HepG2 (cell line): ENCODE data around the gene CCNA2. TPM values are rescaled to one million over a fixed set of nuclear protein-coding genes. Genes with fewer than 3 reads are reported as not detected.

Experiments used
- ASH2L ChIP-seq: fragments of 300-600, 200-600 bp; sonication (generic); IDR thresholded peaks from 2 replicates; pipeline ENCODE4 v1.7.0; 2017; ENCODE audit warnings: low read depth, mild to moderate bottlenecking, moderate library complexity, mixed read lengths, low read length; ENCODE audit not compliant: insufficient read length
- CEBPB ChIP-seq: IDR thresholded peaks from 2 replicates; pipeline ENCODE4 v1.6.1; 2011; ENCODE audit warnings: low read depth, low read length, improper control_type of control experiment, borderline replicate concordance
- DPF2 ChIP-seq: sonication (generic); formaldehyde crosslinking; IDR thresholded peaks from 2 replicates; pipeline ENCODE4 v1.4.0; 2020; ENCODE audit warnings: mild to moderate bottlenecking, low read depth, missing genetic modification reagents, borderline replicate concordance
- HDAC1 ChIP-seq: sonication (generic); formaldehyde crosslinking; IDR thresholded peaks from 2 replicates; pipeline ENCODE4 v1.5.1; 2020; ENCODE audit warnings: mild to moderate bottlenecking, missing genetic modification reagents
- MAFK ChIP-seq, 2 experiments: IDR thresholded peaks in 1 of 2; conservative IDR thresholded peaks in 1 of 2; 2 replicates each; pipeline ENCODE4 v1.6.1; 2011; ENCODE audit warnings: improper control_type of control experiment in 2 of 2, low read length in 2 of 2
- MLX ChIP-seq: IDR thresholded peaks from 2 replicates; pipeline ENCODE4 v1.6.1; 2016
- NFKB2 ChIP-seq: sonication (generic); formaldehyde crosslinking; IDR thresholded peaks from 2 replicates; pipeline ENCODE4 v1.4.0; 2020; ENCODE audit warnings: missing genetic modification reagents, borderline replicate concordance
- SAP130 ChIP-seq: IDR thresholded peaks from 2 replicates; pipeline ENCODE4 v1.6.1; 2016; ENCODE audit warnings: low read depth
- SRY ChIP-seq: sonication (generic); formaldehyde crosslinking; IDR thresholded peaks from 2 replicates; pipeline ENCODE4 v1.8.0; 2022; ENCODE audit warnings: mild to moderate bottlenecking, missing genetic modification reagents
- TBX3 ChIP-seq: fragments of 450-650 bp; IDR thresholded peaks from 2 replicates; pipeline ENCODE4 v1.6.1; 2017; ENCODE audit warnings: antibody characterized with exemption, mild to moderate bottlenecking, inconsistent platforms, borderline replicate concordance
- ZNF430 ChIP-seq: sonication (generic); formaldehyde crosslinking; IDR thresholded peaks from 2 replicates; pipeline ENCODE4 v1.9.0; 2021; ENCODE audit warnings: mild to moderate bottlenecking, missing genetic modification reagents
- ZNF746 ChIP-seq: sonication (generic); formaldehyde crosslinking; IDR thresholded peaks from 2 replicates; pipeline ENCODE4 v1.8.0; 2022; ENCODE audit warnings: mild to moderate bottlenecking, missing genetic modification reagents
- ZSCAN29 ChIP-seq: sonication (generic); formaldehyde crosslinking; conservative IDR thresholded peaks from 2 replicates; pipeline ENCODE4 v1.4.0; 2020; ENCODE audit warnings: mild to moderate bottlenecking, missing genetic modification reagents
- polyA plus RNA-seq, 8 experiments: library from polyadenylated mRNA; depleted of rRNA in 3 of 8; stranded (reverse) in 7 of 8; unstranded in 1 of 8; fragments of >200 nt; fragmentation: Illumina TruSeq in 4 of 8; extraction: Trizol in 4 of 8; gene quantifications; 2 replicates each; pipeline versions ENCODE4 v1.2.1 to v1.2.3, GENCODE V29; 2011 to 2016; ENCODE audit warnings: low read depth in 4 of 8, missing spikeins in 1 of 8, mixed read lengths in 1 of 8; ENCODE audit not compliant: insufficient read depth in 1 of 8
- total RNA-seq, 5 experiments: library from RNA; depleted of rRNA; stranded (reverse); fragments of >200 nt; fragmentation: Illumina TruSeq; extraction: Trizol; gene quantifications; 2 replicates each; pipeline ENCODE4 v1.2.3, GENCODE V29; 2016; ENCODE audit warnings: low read depth in 1 of 5
- TF ChIP-seq, protein P1 (sequence below): sonication (generic); formaldehyde crosslinking; IDR thresholded peaks from 2 replicates; pipeline ENCODE4 v1.4.0; 2020; ENCODE audit warnings: missing genetic modification reagents
- TF ChIP-seq, protein P2 (sequence below), 2 experiments: fragments of 450-650 bp in 1 of 2; sonication (generic) in 1 of 2; formaldehyde crosslinking in 1 of 2; IDR thresholded peaks; 2 replicates each; pipeline versions ENCODE4 v1.6.1 to v1.8.0; 2016 to 2022; ENCODE audit warnings: antibody characterized with exemption in 1 of 2, mild to moderate bottlenecking in 1 of 2, missing genetic modification reagents in 1 of 2

The CCNA2 gene
- total and polyA plus RNA-seq, 2 of the 13 experiments (the other 11 are each of a cell fraction or from before 2014, with no cell fraction given) = 31.3 to 105 TPM

DNA sequence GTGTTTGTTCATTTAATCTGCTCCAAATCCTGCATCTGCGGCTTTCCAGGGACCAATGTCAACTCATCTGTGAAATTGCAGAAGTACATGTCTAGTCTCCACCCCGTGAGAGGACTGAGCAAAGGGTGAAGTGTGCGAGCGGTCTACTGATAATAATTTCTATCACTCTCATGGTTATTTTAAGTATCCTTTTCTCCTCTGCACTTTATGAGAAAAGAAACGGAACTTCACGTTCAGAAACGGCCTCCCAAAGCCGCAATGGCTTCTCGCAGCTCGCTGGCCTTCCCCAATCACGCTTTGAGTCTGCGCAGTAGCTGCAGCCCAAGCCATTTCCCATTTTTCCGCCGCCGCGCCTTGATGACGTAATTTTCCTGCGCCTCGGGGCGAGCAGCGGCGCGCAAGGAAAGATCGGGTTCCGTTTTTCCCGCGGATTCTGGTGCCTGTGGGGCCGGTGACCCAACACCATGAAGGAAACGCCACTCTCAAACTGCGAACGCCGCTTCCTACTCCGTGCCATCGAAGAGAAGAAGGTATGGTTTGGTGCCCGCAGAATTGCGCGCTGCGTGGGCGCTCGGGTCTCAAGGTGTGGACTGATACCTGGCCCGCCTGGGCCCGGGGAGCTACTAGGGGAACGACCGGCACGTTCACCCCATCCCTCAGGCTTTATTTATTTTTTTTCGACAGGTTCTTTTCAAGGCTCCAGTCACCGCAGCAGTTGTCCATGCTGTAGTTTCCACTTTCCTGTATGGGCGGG, 22.5 kb downstream of the CCNA2 start, which contains the start of gene EXOSC9 (continued):
- TF ChIP-seq, protein P1, sequence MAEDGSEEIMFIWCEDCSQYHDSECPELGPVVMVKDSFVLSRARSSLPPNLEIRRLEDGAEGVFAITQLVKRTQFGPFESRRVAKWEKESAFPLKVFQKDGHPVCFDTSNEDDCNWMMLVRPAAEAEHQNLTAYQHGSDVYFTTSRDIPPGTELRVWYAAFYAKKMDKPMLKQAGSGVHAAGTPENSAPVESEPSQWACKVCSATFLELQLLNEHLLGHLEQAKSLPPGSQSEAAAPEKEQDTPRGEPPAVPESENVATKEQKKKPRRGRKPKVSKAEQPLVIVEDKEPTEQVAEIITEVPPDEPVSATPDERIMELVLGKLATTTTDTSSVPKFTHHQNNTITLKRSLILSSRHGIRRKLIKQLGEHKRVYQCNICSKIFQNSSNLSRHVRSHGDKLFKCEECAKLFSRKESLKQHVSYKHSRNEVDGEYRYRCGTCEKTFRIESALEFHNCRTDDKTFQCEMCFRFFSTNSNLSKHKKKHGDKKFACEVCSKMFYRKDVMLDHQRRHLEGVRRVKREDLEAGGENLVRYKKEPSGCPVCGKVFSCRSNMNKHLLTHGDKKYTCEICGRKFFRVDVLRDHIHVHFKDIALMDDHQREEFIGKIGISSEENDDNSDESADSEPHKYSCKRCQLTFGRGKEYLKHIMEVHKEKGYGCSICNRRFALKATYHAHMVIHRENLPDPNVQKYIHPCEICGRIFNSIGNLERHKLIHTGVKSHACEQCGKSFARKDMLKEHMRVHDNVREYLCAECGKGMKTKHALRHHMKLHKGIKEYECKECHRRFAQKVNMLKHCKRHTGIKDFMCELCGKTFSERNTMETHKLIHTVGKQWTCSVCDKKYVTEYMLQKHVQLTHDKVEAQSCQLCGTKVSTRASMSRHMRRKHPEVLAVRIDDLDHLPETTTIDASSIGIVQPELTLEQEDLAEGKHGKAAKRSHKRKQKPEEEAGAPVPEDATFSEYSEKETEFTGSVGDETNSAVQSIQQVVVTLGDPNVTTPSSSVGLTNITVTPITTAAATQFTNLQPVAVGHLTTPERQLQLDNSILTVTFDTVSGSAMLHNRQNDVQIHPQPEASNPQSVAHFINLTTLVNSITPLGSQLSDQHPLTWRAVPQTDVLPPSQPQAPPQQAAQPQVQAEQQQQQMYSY (CRISPR knock-in tag) = no peak
- TF ChIP-seq NFKB2 (CRISPR knock-in tag) (peak; percentile 80; the same call in 1 of the 2 replicates), TBX3 (peak; percentile 43; the same call in 1 of the 2 replicates), CEBPB (peak; percentile 83), HDAC1 (CRISPR knock-in tag) (peak; percentile 92), DPF2 (CRISPR knock-in tag) (no peak), MAFK (conservative IDR thresholded peaks at IDR 0.05 in 1 of 2, IDR thresholded peaks at IDR 0.05 in 1 of 2; ENCODE audit: low read length in 2 of 2) (no peak), SRY (CRISPR knock-in tag) (no peak), ZNF746 (CRISPR knock-in tag) (no peak), ZSCAN29 (CRISPR knock-in tag) (peak; percentile 70; the same call in 1 of the 2 replicates), MLX (CRISPR knock-in tag) (peak; percentile 35; the same call in 1 of the 2 replicates), ASH2L (peak; percentile 99), ZNF430 (CRISPR knock-in tag) (peak; percentile 78; the same call in 1 of the 2 replicates), SAP130 (CRISPR knock-in tag) (peak; percentile 97)
- TF ChIP-seq, protein P2, sequence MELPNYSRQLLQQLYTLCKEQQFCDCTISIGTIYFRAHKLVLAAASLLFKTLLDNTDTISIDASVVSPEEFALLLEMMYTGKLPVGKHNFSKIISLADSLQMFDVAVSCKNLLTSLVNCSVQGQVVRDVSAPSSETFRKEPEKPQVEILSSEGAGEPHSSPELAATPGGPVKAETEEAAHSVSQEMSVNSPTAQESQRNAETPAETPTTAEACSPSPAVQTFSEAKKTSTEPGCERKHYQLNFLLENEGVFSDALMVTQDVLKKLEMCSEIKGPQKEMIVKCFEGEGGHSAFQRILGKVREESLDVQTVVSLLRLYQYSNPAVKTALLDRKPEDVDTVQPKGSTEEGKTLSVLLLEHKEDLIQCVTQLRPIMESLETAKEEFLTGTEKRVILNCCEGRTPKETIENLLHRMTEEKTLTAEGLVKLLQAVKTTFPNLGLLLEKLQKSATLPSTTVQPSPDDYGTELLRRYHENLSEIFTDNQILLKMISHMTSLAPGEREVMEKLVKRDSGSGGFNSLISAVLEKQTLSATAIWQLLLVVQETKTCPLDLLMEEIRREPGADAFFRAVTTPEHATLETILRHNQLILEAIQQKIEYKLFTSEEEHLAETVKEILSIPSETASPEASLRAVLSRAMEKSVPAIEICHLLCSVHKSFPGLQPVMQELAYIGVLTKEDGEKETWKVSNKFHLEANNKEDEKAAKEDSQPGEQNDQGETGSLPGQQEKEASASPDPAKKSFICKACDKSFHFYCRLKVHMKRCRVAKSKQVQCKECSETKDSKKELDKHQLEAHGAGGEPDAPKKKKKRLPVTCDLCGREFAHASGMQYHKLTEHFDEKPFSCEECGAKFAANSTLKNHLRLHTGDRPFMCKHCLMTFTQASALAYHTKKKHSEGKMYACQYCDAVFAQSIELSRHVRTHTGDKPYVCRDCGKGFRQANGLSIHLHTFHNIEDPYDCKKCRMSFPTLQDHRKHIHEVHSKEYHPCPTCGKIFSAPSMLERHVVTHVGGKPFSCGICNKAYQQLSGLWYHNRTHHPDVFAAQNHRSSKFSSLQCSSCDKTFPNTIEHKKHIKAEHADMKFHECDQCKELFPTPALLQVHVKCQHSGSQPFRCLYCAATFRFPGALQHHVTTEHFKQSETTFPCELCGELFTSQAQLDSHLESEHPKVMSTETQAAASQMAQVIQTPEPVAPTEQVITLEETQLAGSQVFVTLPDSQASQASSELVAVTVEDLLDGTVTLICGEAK (IDR thresholded peaks at IDR 0.05) = no peak
- TF ChIP-seq, protein P2 (CRISPR knock-in tag; IDR thresholded peaks at IDR 0.05) = peak; percentile 81; the same call in 1 of the 2 replicates
